ENCODE measurements around the gene PHF12.
"Not testable (repeated sequence)": the region's sequence is repeated elsewhere in the genome, so short reads cannot be mapped to it uniquely, and the experiment has no call there.

The PHF12 gene

GRCh38 chr17:28881533-28882056, 69.7 kb downstream of the PHF12 start:
- Mint-ChIP-seq H3K27ac (no peak overlapping the region), H3K9me3 (no peaks in the 10 kb centered on the region), H3K27me3 (no peaks in the 10 kb centered on the region), H3K4me3 (no peak overlapping the region), H3K4me1 (ENCODE audit: low read depth in 2 of 2) (peaks cover 3 to 14% of the 10 kb centered on the region in 2 donors), H3K36me3 (ENCODE audit: insufficient read depth) (peaks cover 32% of the 10 kb centered on the region)
- ATAC-seq (replicated peaks) (no peak), DNase-seq (no peak)

GRCh38 chr17:28880572-28880945, 70.8 kb downstream of the PHF12 start:
- Mint-ChIP-seq H3K4me3 (no peak overlapping the region), H3K27me3 (no peaks in the 10 kb centered on the region), H3K9me3 (no peaks in the 10 kb centered on the region), H3K4me1 (ENCODE audit: low read depth in 2 of 2) (peaks cover 2 to 14% of the 10 kb centered on the region in 2 donors), H3K27ac (peak overlapping the region in 1 of 2 donors; percentile 26), H3K36me3 (ENCODE audit: insufficient read depth) (peaks cover 28% of the 10 kb centered on the region)
- no peak for DNase-seq
- no peak for ATAC-seq (replicated peaks)

- Mint-ChIP-seq H3K27ac (peak overlapping the region; percentile 18 to 26), H3K4me1 (ENCODE audit: low read depth in 2 of 2) (peaks cover under 1 to 8% of the 10 kb centered on the region in 2 donors), H3K4me3 (no peak overlapping the region), H3K36me3 (ENCODE audit: insufficient read depth) (peaks cover 30% of the 10 kb centered on the region), H3K27me3 (no peaks in the 10 kb centered on the region), H3K9me3 (no peaks in the 10 kb centered on the region)
- no peak for ATAC-seq (replicated peaks)
- no peak for DNase-seq
Measured at GRCh38 chr17:28879886-28880571, 71.3 kb downstream of the PHF12 start.

GRCh38 chr17:28878981-28879380, 72.3 kb downstream of the PHF12 start:
- ATAC-seq (replicated peaks) (no peak), DNase-seq (no peak)
- Mint-ChIP-seq H3K4me3 (no peak overlapping the region), H3K9me3 (no peaks in the 10 kb centered on the region), H3K27ac (peak overlapping the region in 1 of 2 donors; percentile 25), H3K36me3 (ENCODE audit: insufficient read depth) (peaks cover 30% of the 10 kb centered on the region), H3K4me1 (ENCODE audit: low read depth in 2 of 2) (peaks cover 0 to 6% of the 10 kb centered on the region in 2 donors), H3K27me3 (no peaks in the 10 kb centered on the region)

GRCh38 chr17:28878158-28878910, 73.0 kb downstream of the PHF12 start:
- Mint-ChIP-seq H3K27me3 (no peaks in the 10 kb centered on the region), H3K4me3 (no peak overlapping the region), H3K27ac (peak overlapping the region in 1 of 2 donors; percentile 29), H3K9me3 (no peaks in the 10 kb centered on the region), H3K4me1 (ENCODE audit: low read depth in 2 of 2) (peaks cover 0 to 6% of the 10 kb centered on the region in 2 donors), H3K36me3 (ENCODE audit: insufficient read depth) (peaks cover 30% of the 10 kb centered on the region)
- no peak for DNase-seq
- no peak for ATAC-seq (replicated peaks)

GRCh38 chr17:28877150-28877711, 74.1 kb downstream of the PHF12 start:
- not testable (repeated sequence) for H3K27me3 Mint-ChIP-seq; H3K4me1 Mint-ChIP-seq (ENCODE audit: low read depth in 2 of 2); DNase-seq; H3K4me3 Mint-ChIP-seq; ATAC-seq (replicated peaks); H3K9me3 Mint-ChIP-seq
- Mint-ChIP-seq H3K36me3 (ENCODE audit: insufficient read depth) (peaks cover 22% of the 10 kb centered on the region), H3K27ac (peak overlapping the region; percentile 35 to 36)

- Mint-ChIP-seq H3K27ac (peak overlapping the region; percentile 35 to 36), H3K4me3 (no peak overlapping the region), H3K9me3 (no peaks in the 10 kb centered on the region), H3K4me1 (ENCODE audit: low read depth in 2 of 2) (peaks cover 5 to 16% of the 10 kb centered on the region in 2 donors), H3K36me3 (ENCODE audit: insufficient read depth) (peaks cover 11% of the 10 kb centered on the region), H3K27me3 (no peaks in the 10 kb centered on the region)
- ATAC-seq (replicated peaks) (no peak), DNase-seq (no peak)
Measured at GRCh38 chr17:28875848-28876550, 75.3 kb downstream of the PHF12 start.

GRCh38 chr17:28874750-28875149, 76.6 kb downstream of the PHF12 start:
- H3K4me1 Mint-ChIP-seq (ENCODE audit: low read depth in 2 of 2): peaks cover 6 to 18% of the 10 kb centered on the region in 2 donors
- H3K27me3 Mint-ChIP-seq: no peaks in the 10 kb centered on the region
- peaks cover 2% of the 10 kb centered on the region for H3K36me3 Mint-ChIP-seq (ENCODE audit: insufficient read depth)
- H3K4me3 Mint-ChIP-seq: no peak overlapping the region
- ATAC-seq (replicated peaks) (no peak), DNase-seq (no peak)
- no peaks in the 10 kb centered on the region for H3K9me3 Mint-ChIP-seq
- H3K27ac Mint-ChIP-seq: no peak overlapping the region

GRCh38 chr17:28873839-28874238, 77.5 kb downstream of the PHF12 start:
- H3K36me3 Mint-ChIP-seq (ENCODE audit: insufficient read depth): peaks cover 2% of the 10 kb centered on the region
- DNase-seq: no peak
- no peaks in the 10 kb centered on the region for H3K9me3 Mint-ChIP-seq
- no peak for ATAC-seq (replicated peaks)
- no peak overlapping the region for H3K4me3 Mint-ChIP-seq
- H3K4me1 Mint-ChIP-seq (ENCODE audit: low read depth in 2 of 2): peaks cover 6 to 18% of the 10 kb centered on the region in 2 donors
- H3K27me3 Mint-ChIP-seq: no peaks in the 10 kb centered on the region
- no peak overlapping the region for H3K27ac Mint-ChIP-seq

GRCh38 chr17:28871056-28871579, 80.2 kb downstream of the PHF12 start:
- DNase-seq (peak in 1 of 3 experiments; percentile 27), ATAC-seq (replicated peaks) (peak; percentile 94)
- H3K4me1 Mint-ChIP-seq (ENCODE audit: low read depth in 2 of 2): peaks cover 6 to 12% of the 10 kb centered on the region in 2 donors
- H3K36me3 Mint-ChIP-seq (ENCODE audit: insufficient read depth): peaks cover 5% of the 10 kb centered on the region
- H3K27me3 Mint-ChIP-seq: no peaks in the 10 kb centered on the region
- no peaks in the 10 kb centered on the region for H3K9me3 Mint-ChIP-seq
- peak overlapping the region; percentile 91 to 95 for H3K27ac Mint-ChIP-seq
- peak overlapping the region; percentile 10 to 37 for H3K4me3 Mint-ChIP-seq

- Mint-ChIP-seq H3K4me1 (ENCODE audit: low read depth in 2 of 2) (peaks cover 6 to 12% of the 10 kb centered on the region in 2 donors), H3K9me3 (no peaks in the 10 kb centered on the region), H3K27me3 (no peaks in the 10 kb centered on the region), H3K4me3 (no peak overlapping the region), H3K27ac (no peak overlapping the region), H3K36me3 (ENCODE audit: insufficient read depth) (peaks cover 4% of the 10 kb centered on the region)
- ATAC-seq (replicated peaks) (no peak), DNase-seq (no peak)
Measured at GRCh38 chr17:28867276-28867675, 84.0 kb downstream of the PHF12 start.

GRCh38 chr17:28865946-28866752, 85.2 kb downstream of the PHF12 start:
- Mint-ChIP-seq H3K36me3 (ENCODE audit: insufficient read depth) (peaks cover 6% of the 10 kb centered on the region), H3K27me3 (no peaks in the 10 kb centered on the region), H3K27ac (no peak overlapping the region), H3K4me1 (ENCODE audit: low read depth in 2 of 2) (peaks cover 4 to 5% of the 10 kb centered on the region in 2 donors), H3K9me3 (no peaks in the 10 kb centered on the region), H3K4me3 (no peak overlapping the region)
- ATAC-seq (replicated peaks) (peak; percentile 29), DNase-seq (no peak)
